Activated CD4-positive, alpha-beta T cell treated with anti-CD3 and anti-CD28 coated beads, Interleukin-2, amount 10 ng/mL, durations not matched to agents 7 days and 5 days (primary cell): ENCODE results near the gene XPNPEP2. TPM values are rescaled to one million over a fixed set of nuclear protein-coding genes. Genes with fewer than 3 reads are reported as not detected.
"Not testable (repeated sequence)": the region's sequence is repeated elsewhere in the genome, so short reads cannot be mapped to it uniquely, and the experiment has no call there.

Source experiments
- CTCF ChIA-PET: fragments of 350-600 bp; sonication (Branson Sonifier 250); formaldehyde crosslinking; loops from one replicate; lab custom pipeline; 2021; ENCODE audit warnings: antibody characterized with exemption; lab: Charles Lee
- POLR2A ChIA-PET: fragments of 350-600 bp; sonication (Branson Sonifier 250); formaldehyde crosslinking; loops from one replicate; lab custom pipeline; 2021; ENCODE audit warnings: antibody characterized with exemption; lab: Charles Lee
- DNase-seq: peaks from one replicate; pipeline ENCODE4 v3.0.0-alpha.2; 2020
- H3K27ac Mint-ChIP-seq: one replicate; pipeline ENCODE4 v1.8.0; 2021; ENCODE audit warnings: mild to moderate bottlenecking, moderate library complexity, mixed read lengths
- H3K27me3 Mint-ChIP-seq: one replicate; pipeline ENCODE4 v1.8.0; 2021; ENCODE audit warnings: mixed read lengths
- H3K36me3 Mint-ChIP-seq: one replicate; pipeline ENCODE4 v1.8.0; 2021; ENCODE audit warnings: low read depth, mixed read lengths
- H3K4me1 Mint-ChIP-seq: one replicate; pipeline ENCODE4 v1.8.0; 2021; ENCODE audit warnings: mixed read lengths
- H3K4me3 Mint-ChIP-seq: one replicate; pipeline ENCODE4 v1.8.0; 2021; ENCODE audit warnings: mild to moderate bottlenecking, moderate library complexity, mixed read lengths
- H3K9me3 Mint-ChIP-seq: one replicate; pipeline ENCODE4 v1.8.0; 2021; ENCODE audit warnings: mixed read lengths
- total RNA-seq, 2 experiments: library from RNA; stranded (reverse); gene quantifications; one replicate each; pipeline ENCODE4 v1.2.3, GENCODE V29; 2021

Gene XPNPEP2
- total RNA-seq, 2 experiments from 2014 or later, result 1.1 to 1.3 TPM

DNA sequence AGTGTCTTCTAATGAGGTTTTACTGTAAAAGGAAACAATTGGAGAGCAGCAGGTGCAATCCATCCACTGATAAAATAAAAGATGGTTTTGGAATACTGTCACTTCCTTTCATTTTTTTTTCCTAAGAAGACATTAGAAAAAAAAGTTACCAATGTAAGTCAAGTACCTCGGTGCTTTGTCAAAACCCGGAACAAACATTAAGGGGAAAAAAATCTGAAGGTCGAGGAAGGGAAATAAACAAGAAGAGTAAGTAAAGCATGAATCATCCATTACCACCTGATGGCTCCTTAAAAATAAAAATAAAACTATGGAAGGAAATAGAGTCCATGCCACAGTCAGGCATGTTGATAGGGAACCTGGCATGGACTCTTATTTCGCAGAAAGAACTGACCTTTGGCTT lies 15.3 kb upstream of the XPNPEP2 start:
- CTCF ChIA-PET, result interaction anchor here (4.4 kb wide), 1 partner anchor 13 kb away, joined by 25 read pairs; the partner anchor contains the start of gene XPNPEP2
- POLR2A ChIA-PET, result no interaction called here
- Mint-ChIP-seq H3K4me3 (no peak overlapping the region), H3K9me3 (no peaks in the 10 kb centered on the region), H3K4me1 (peaks cover 37% of the 10 kb centered on the region), H3K27me3 (no peaks in the 10 kb centered on the region), H3K36me3 (no peaks in the 10 kb centered on the region), H3K27ac (no peak overlapping the region)
- no peak for DNase-seq

DNA sequence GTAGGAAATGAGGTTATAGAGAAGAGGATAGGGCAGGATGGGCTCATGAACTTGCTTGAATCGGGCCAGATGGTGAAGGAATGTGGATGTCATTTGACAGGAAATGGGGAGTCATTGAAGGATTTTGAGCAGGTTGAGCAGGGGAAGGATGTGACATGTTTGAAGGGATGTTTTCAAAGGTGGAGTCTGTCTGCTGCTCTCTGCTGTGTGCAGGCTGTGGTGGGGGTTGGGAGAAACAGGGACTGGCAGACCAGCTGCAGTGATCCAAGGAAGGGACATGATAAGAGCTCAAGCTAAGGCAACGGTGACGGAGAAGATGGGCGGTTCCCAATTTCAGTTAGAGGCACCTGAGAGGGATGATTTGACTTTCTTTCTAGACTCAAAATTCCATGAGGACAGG lies 14.0 kb upstream of the XPNPEP2 start:
- ChIA-PET POLR2A (no interaction called here), CTCF (interaction anchor here (0.9 to 4.4 kb wide), 2 partner anchors 12 to 46 kb away, joined by 3 to 25 read pairs; partner anchors contain the start of gene XPNPEP2)
- H3K27ac Mint-ChIP-seq, result no peak overlapping the region
- no peak overlapping the region for H3K4me3 Mint-ChIP-seq
- H3K4me1 Mint-ChIP-seq, result peaks cover 42% of the 10 kb centered on the region
- H3K27me3 Mint-ChIP-seq, result no peaks in the 10 kb centered on the region
- H3K36me3 Mint-ChIP-seq, result no peaks in the 10 kb centered on the region
- DNase-seq, result no peak
- H3K9me3 Mint-ChIP-seq, result no peaks in the 10 kb centered on the region

DNA sequence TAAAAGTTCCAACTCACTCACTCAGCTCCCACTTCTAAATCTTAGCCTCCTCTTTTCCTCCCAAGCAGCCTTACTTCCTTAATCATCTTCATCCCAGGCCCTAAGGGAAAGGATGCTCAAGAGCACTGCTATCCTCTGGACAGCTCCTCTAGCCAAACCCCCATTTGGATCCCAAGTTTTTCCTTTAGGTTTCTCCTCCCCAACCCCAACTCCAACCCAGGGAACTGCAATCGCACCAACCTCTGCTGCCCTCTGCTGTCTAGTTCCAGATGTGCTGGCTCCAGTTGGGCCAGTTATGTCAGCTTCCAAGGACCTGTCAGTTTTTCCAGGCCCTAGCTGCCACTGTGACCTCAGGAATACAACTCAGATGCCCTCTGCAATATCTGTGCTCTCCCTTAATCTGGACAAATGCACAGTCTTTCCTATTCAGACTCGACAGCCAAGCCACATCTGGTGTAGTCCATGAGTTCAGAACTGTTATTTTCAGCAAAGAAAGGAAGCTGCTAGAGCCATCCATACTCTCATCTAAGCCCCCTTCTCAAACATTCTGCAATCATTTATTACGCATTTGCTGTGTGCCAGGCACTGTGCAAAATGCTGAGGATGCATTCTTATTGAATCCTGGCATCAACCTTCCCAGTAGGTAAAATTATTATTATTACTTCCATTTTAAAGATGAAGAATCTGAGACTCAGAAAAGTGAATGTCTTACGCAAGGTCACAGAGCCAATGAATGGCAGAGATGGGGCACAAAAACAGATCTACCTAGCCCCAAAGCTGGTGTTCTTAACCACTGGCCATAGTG lies 12.3 kb upstream of the XPNPEP2 start:
- Mint-ChIP-seq H3K36me3 (no peaks in the 10 kb centered on the region), H3K27ac (peak overlapping the region; percentile 77), H3K4me3 (no peak overlapping the region), H3K27me3 (no peaks in the 10 kb centered on the region), H3K4me1 (peaks cover 50% of the 10 kb centered on the region), H3K9me3 (no peaks in the 10 kb centered on the region)
- peak; percentile 27 for DNase-seq
- CTCF ChIA-PET, result interaction anchor here (0.8 to 4.4 kb wide), 9 partner anchors 9 to 125 kb away, joined by 3 to 25 read pairs (median 4); partner anchors contain the start of gene XPNPEP2
- POLR2A ChIA-PET, result no interaction called here

DNA sequence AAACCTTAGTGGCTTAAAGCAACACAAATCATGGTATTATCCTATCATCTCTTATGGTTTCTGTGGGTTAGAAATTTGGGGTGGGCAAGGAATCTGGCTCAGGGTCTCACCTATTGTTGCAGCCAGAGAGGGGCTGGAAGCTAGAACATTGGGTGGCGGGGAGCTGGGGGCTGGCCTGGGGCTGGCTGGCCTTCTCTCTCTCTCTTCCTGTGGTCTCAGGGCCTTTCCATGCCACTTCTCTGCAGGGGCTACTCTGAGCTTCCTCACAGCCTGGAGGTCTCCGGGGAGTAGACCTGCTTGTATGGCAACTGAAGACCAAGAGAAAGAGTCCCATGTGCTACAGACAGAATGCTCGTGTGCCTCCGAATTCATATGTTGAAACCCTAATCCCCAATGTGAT lies 10.7 kb upstream of the XPNPEP2 start:
- H3K27me3 Mint-ChIP-seq, result no peaks in the 10 kb centered on the region
- ChIA-PET CTCF (interaction anchor here (4.4 kb wide), 1 partner anchor 8 kb away, joined by 25 read pairs; the partner anchor contains the start of gene XPNPEP2), POLR2A (no interaction called here)

DNA sequence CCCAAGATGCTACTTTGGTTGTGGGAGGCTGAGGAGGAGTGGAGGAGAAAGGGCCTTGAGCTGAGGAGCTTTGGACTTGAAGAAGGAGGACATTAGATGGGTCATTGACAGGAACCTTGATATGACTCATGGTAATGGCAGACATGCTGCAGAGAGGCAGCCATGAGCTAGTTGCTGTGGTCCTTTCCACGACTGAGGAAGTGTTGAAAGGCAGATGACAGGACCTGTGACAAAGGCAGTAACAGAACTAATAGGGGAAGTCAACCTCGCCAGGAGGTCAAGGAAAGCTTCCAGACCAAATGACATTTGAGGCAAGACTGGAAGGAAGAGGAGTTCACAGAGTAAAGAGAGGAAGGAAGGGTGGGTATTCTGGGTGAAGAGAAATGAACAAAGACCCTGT lies 7.6 kb upstream of the XPNPEP2 start:
- ChIA-PET POLR2A (no interaction called here), CTCF (no interaction called here)
- H3K36me3 Mint-ChIP-seq, result no peaks in the 10 kb centered on the region
- H3K4me3 Mint-ChIP-seq, result no peak overlapping the region
- peaks cover 48% of the 10 kb centered on the region for H3K4me1 Mint-ChIP-seq
- no peak for DNase-seq
- peaks cover 3% of the 10 kb centered on the region for H3K9me3 Mint-ChIP-seq
- H3K27me3 Mint-ChIP-seq, result no peaks in the 10 kb centered on the region
- H3K27ac Mint-ChIP-seq, result peak overlapping the region; percentile 47

More for the DNA sequence above, 10.7 kb upstream of the XPNPEP2 start:
- H3K27ac Mint-ChIP-seq, result no peak overlapping the region
- no peak for DNase-seq
- H3K36me3 Mint-ChIP-seq, result no peaks in the 10 kb centered on the region
- H3K4me1 Mint-ChIP-seq, result peaks cover 47% of the 10 kb centered on the region
- H3K9me3 Mint-ChIP-seq, result peaks cover 3% of the 10 kb centered on the region
- H3K4me3 Mint-ChIP-seq, result no peak overlapping the region

DNA sequence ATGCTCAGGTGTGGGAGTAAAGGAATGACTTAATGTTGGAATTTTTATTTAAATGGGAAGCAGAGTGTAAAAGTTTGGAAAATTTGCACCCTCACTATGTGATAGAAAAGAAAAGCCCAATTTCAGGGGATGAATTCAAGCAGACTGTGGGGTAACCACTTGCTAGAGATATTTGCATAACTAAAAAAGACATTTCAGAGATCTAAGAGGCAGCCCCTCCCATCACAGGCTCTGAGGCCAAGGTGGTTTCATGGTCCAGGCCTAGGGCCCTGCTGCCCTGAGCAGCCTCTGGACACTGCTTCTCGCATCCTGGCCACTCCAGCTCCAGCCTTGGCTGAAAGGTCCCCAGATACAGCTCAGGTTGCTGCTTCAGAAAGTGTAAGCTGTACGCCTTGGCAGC lies 5.9 kb upstream of the XPNPEP2 start:
- peaks cover 52% of the 10 kb centered on the region for H3K4me1 Mint-ChIP-seq
- no peaks in the 10 kb centered on the region for H3K36me3 Mint-ChIP-seq
- H3K27ac Mint-ChIP-seq, result no peak overlapping the region
- DNase-seq, result no peak
- no peak overlapping the region for H3K4me3 Mint-ChIP-seq
- CTCF ChIA-PET, result no interaction called here
- POLR2A ChIA-PET, result no interaction called here
- H3K9me3 Mint-ChIP-seq, result peaks cover 3% of the 10 kb centered on the region
- H3K27me3 Mint-ChIP-seq, result no peaks in the 10 kb centered on the region

DNA sequence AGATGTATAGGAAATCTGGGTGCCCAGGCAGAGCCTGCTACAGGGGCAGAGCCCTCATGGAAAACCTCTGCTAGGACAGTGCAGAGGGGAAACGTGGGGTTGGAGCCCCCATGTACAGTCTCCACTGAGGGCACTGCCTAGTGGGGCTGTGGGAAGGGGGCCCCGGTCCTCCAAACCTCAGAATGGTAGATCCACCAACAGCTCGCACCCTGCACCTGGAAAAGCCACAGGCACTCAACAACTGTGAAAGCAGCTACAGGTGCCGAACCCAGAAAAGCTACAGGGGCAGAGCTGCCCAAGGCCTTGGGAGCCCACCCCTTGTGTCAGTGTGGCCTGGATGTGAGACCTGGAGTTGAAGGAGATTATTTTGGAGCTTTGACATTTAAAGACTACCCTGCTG lies 5.4 kb upstream of the XPNPEP2 start:
- Mint-ChIP-seq H3K27ac (no peak overlapping the region), H3K36me3 (no peaks in the 10 kb centered on the region), H3K9me3 (peaks cover 3% of the 10 kb centered on the region), H3K4me3 (no peak overlapping the region), H3K27me3 (no peaks in the 10 kb centered on the region), H3K4me1 (peaks cover 57% of the 10 kb centered on the region)
- POLR2A ChIA-PET, result no interaction called here
- CTCF ChIA-PET, result interaction anchor here (6.4 kb wide), 1 partner anchor 8 kb away, joined by 25 read pairs; no protein-coding TSS in a partner anchor
- no peak for DNase-seq

DNA sequence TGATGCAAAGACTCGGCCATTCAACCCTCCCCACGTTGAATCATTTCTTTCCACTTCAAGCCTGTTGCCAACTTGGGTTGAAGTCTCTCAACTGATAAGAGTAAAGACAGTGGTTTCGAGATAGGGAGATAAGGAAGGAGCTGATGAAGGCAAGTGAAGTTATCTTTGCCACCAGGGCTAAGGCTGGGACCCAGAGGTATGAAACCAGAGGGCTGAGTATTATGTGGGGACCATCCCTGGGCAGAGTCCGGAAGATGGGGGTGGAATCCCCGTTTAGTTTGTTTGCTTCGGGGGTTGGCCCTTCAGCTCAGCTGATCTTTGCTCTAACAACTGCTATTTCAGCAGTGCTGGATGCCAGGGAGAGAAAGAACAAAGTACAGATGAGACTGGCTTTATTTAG lies 2.3 kb upstream of the XPNPEP2 start:
- peaks cover 3% of the 10 kb centered on the region for H3K9me3 Mint-ChIP-seq
- no peak overlapping the region for H3K4me3 Mint-ChIP-seq
- ChIA-PET CTCF (interaction anchor here (0.6 to 6.4 kb wide), 6 partner anchors 11 to 95 kb away, joined by 3 to 25 read pairs (median 4); no protein-coding TSS in a partner anchor), POLR2A (no interaction called here)
- no peaks in the 10 kb centered on the region for H3K27me3 Mint-ChIP-seq
- peak overlapping the region; percentile 85 for H3K27ac Mint-ChIP-seq
- no peak for DNase-seq
- H3K4me1 Mint-ChIP-seq, result peaks cover 46% of the 10 kb centered on the region
- no peaks in the 10 kb centered on the region for H3K36me3 Mint-ChIP-seq

DNA sequence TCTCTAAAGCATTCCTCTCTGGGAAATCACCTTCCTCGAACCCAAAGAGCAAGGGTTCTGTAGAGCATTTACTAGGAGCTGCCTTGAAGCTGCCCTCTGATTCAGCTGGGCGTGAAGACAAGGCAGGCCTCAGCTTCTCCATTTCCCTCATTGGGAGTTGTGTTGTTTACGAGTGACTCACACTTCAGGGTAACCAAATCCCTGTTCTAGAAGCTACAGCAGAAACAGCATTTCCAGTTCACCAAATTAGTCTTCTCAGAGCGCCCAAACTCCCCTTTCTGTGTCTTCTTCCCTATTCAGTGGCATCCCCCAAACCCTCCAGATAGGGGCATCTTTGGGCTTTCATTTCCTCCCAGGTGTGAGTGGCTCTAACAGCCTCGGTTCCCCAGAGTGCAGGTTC lies 863 bp upstream of the XPNPEP2 start:
- no peak for DNase-seq
- Mint-ChIP-seq H3K9me3 (no peaks in the 10 kb centered on the region), H3K4me1 (peaks cover 44% of the 10 kb centered on the region), H3K4me3 (no peak overlapping the region), H3K27me3 (no peaks in the 10 kb centered on the region), H3K36me3 (no peaks in the 10 kb centered on the region), H3K27ac (peak overlapping the region; percentile 41)
- CTCF ChIA-PET, result interaction anchor here (1.1 to 6.4 kb wide), 2 partner anchors 12 to 19 kb away, joined by 3 to 25 read pairs; no protein-coding TSS in a partner anchor
- POLR2A ChIA-PET, result no interaction called here

DNA sequence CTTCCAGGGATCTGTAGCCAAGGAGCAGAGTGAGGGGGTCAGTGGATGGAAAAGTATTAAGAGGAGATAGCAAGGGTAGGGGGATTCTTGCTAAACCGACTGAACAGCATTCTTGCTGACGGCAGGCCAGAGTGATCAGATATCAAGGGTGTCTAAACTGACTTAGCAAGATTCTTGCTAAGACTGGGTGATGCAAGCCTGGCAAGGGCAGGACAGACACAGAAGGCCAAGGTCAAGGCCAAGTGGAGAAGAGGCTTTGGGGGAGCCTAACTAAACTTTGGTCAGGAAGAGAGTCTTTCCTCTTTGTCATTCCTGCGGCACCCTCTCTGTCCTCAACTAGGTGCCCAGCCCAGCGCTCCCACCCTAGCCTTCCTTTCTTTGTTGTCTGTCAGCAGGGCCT lies 799 bp downstream of the XPNPEP2 start:
- Mint-ChIP-seq H3K4me1 (peaks cover 60% of the 10 kb centered on the region), H3K27ac (no peak overlapping the region), H3K4me3 (no peak overlapping the region), H3K27me3 (no peaks in the 10 kb centered on the region), H3K36me3 (no peaks in the 10 kb centered on the region), H3K9me3 (no peaks in the 10 kb centered on the region)
- DNase-seq, result no peak
- POLR2A ChIA-PET, result no interaction called here
- CTCF ChIA-PET, result interaction anchor here (0.7 to 6.4 kb wide), 3 partner anchors 14 to 28 kb away, joined by 3 to 25 read pairs (median 4); no protein-coding TSS in a partner anchor

DNA sequence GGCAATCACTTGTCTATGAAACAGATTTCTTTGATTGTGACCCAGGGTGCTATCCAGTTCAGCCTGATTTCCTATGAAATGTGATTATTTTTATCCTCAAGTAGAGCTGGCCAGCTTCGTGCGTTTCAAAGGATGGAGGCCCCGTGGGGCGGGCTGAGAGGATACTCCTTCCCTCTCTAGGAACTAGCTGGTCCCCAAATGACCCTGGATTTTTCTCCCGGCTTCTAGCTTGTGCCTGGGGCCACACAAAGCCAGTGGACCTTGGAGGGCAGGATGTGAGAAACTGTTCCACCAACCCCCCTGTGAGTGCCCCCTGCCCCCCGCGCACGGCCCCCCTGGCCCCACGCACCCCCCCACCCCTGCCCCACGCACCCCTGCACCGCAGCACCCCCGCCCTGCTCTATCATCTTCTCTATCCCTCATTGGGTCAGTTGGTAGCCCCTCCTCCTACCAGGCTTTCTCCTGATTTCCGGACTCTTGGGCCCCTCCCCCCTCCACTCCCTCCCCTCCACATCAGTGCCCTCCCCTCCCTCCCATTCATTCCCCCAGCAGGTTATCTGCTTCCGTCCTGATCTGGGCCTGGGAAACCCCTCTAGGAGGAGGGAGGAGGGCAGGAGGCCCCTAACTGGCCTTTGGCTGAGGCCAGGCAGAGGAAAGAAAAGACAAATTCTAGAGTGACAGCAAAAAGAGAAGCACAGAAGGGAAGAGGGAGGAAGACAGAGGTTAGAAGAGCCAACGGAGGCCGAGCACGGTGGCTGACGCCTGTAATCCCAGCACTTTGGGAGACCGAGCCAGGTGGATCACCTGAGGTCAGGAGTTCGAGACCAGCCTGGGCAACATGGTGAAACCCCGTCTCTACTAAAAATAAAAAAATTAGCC lies 3.3 kb downstream of the XPNPEP2 start:
- Mint-ChIP-seq H3K9me3 (no peaks in the 10 kb centered on the region), H3K4me1 (peaks cover 60% of the 10 kb centered on the region), H3K36me3 (no peaks in the 10 kb centered on the region), H3K4me3 (peak overlapping the region; percentile 48), H3K27me3 (no peaks in the 10 kb centered on the region), H3K27ac (peak overlapping the region; percentile 93)
- CTCF ChIA-PET, result no interaction called here
- POLR2A ChIA-PET, result no interaction called here
- DNase-seq, result no peak

DNA sequence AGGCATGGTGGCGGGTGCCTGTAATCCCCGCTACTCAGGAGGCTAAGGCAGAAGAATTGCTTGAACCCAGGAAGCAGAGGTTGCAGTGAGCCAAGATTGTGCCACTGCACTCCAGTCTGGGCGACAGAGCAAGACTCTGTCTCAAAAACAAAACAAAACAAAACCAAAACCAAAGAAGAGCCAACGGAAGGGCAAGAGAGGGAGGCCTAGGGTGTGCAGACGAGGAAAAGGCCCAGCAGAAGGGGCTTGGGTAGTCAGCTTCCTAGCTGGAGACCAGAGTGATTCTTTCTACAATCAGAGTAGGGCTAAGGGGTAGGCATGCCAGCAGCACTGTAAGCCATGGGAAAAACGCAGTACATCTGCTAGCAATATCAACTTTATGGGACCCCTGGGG lies 4.0 kb downstream of the XPNPEP2 start:
- peak overlapping the region; percentile 48 for H3K4me3 Mint-ChIP-seq
- DNase-seq, POLR2A ChIA-PET, CTCF ChIA-PET, H3K9me3 Mint-ChIP-seq, H3K36me3 Mint-ChIP-seq, H3K27me3 Mint-ChIP-seq: not testable (repeated sequence)
- peak overlapping the region; percentile 93 for H3K27ac Mint-ChIP-seq
- peaks cover 56% of the 10 kb centered on the region for H3K4me1 Mint-ChIP-seq
